H1 (cell line): ENCODE results near the gene NDUFB5. TPM values are rescaled to one million over a fixed set of nuclear protein-coding genes. Genes with fewer than 3 reads are reported as not detected.

Experiments
- CTCF ChIA-PET: fragments of 300-600 bp; sonication (Branson Sonifier 250); formaldehyde crosslinking; loops from one replicate; lab custom pipeline; 2021; ENCODE audit not compliant: partially characterized antibody; lab: Charles Lee
- POLR2A ChIA-PET: fragments of 300-600 bp; sonication (Branson Sonifier 250); formaldehyde crosslinking; loops from one replicate; lab custom pipeline; 2021; ENCODE audit warnings: inconsistent platforms; ENCODE audit not compliant: partially characterized antibody; lab: Charles Lee
- DNase-seq, 2 experiments: peaks; one replicate each; pipeline versions ENCODE4 v3.0.0 to v3.0.0-alpha.2; 2010 to 2022; ENCODE audit warnings: low spot score in 2 of 2, low read depth in 1 of 2, mixed read lengths in 1 of 2
- FAIRE-seq: peaks from 2 replicates; lab custom pipeline; 2011; peaks lifted over from hg19 to GRCh38; lab: Jason Lieb, UNC
- H2AFZ ChIP-seq: 2 replicates; pipeline ENCODE4 v1.8.1; 2012; ENCODE audit warnings: low read length, inconsistent platforms
- H2AK5ac ChIP-seq: 2 replicates; pipeline ENCODE4 v1.6.1; 2013; ENCODE audit warnings: low read depth, low read length
- H2BK120ac ChIP-seq: replicated peaks from 2 replicates; pipeline ENCODE3; 2013; ENCODE audit warnings: low read depth, low read length, inconsistent platforms
- H2BK12ac ChIP-seq: 2 replicates; pipeline ENCODE4 v1.6.1; 2013; ENCODE audit warnings: low read depth, low read length
- H2BK15ac ChIP-seq: 2 replicates; pipeline ENCODE4 v1.6.1; 2013; ENCODE audit warnings: low read length
- H2BK20ac ChIP-seq: 2 replicates; pipeline ENCODE4 v1.6.1; 2013; ENCODE audit warnings: low read length
- H2BK5ac ChIP-seq: 2 replicates; pipeline ENCODE4 v1.6.1; 2013; ENCODE audit warnings: low read depth, low read length
- H3K14ac ChIP-seq: 2 replicates; pipeline ENCODE4 v1.6.1; 2013; ENCODE audit warnings: inconsistent platforms; ENCODE audit not compliant: insufficient read length
- H3K18ac ChIP-seq: 2 replicates; pipeline ENCODE4 v1.6.1; 2013; ENCODE audit warnings: low read length; ENCODE audit errors: extremely low read depth
- H3K23ac ChIP-seq: 2 replicates; pipeline ENCODE4 v1.6.1; 2013; ENCODE audit warnings: inconsistent platforms; ENCODE audit not compliant: insufficient read length
- H3K23me2 ChIP-seq: 2 replicates; pipeline ENCODE4 v1.6.1; 2013; ENCODE audit warnings: low read depth, low read length
- H3K27ac ChIP-seq: 2 replicates; pipeline ENCODE4 v1.6.1; 2011; ENCODE audit warnings: low read depth, low read length, inconsistent platforms
- H3K27me3 ChIP-seq, 4 experiments: replicated peaks in 1 of 4; 1 replicate in 1 of 4; 2 replicates in 3 of 4; pipeline versions ENCODE4 v1.6.1 to v1.8.1; 2011 to 2013; ENCODE audit warnings: low read length in 3 of 4, mild to moderate bottlenecking in 3 of 4, inconsistent platforms in 2 of 4, mixed read lengths in 2 of 4, moderate library complexity in 1 of 4; ENCODE audit not compliant: control insufficient read depth in 3 of 4, insufficient read depth in 3 of 4; ENCODE audit errors: extremely low read depth in 1 of 4
- H3K36me3 ChIP-seq, 4 experiments: 2 replicates each; pipeline versions ENCODE4 v1.6.1 to v1.8.1; 2011 to 2013; ENCODE audit warnings: mild to moderate bottlenecking in 4 of 4, low read length in 3 of 4, moderate library complexity in 2 of 4, control low read depth in 1 of 4, inconsistent platforms in 1 of 4; ENCODE audit not compliant: insufficient read depth in 4 of 4, control insufficient read depth in 2 of 4
- H3K4ac ChIP-seq: replicated peaks from 2 replicates; pipeline ENCODE3; 2013; ENCODE audit warnings: low read length, low read depth, mixed read lengths, inconsistent platforms; ENCODE audit not compliant: insufficient read length
- H3K4me1 ChIP-seq, 4 experiments: replicated peaks in 1 of 4; 1 replicate in 1 of 4; 2 replicates in 3 of 4; pipeline versions ENCODE4 v1.6.1 to v1.8.1; 2011 to 2013; ENCODE audit warnings: low read length in 3 of 4, inconsistent platforms in 2 of 4, mixed read lengths in 1 of 4; ENCODE audit not compliant: insufficient read depth in 4 of 4, control insufficient read depth in 3 of 4
- H3K4me2 ChIP-seq, 2 experiments: 2 replicates each; pipeline versions ENCODE4 v1.6.1 to v1.8.1; 2011 to 2013; ENCODE audit warnings: low read depth in 2 of 2, low read length in 2 of 2, control low read depth in 1 of 2, inconsistent platforms in 1 of 2, mild to moderate bottlenecking in 1 of 2; ENCODE audit not compliant: insufficient read depth in 1 of 2
- H3K4me3 ChIP-seq, 4 experiments: fragments of 200-600, 300-600 bp in 1 of 4; sonication (generic), shearing (Covaris generic), sonication (Bioruptor Twin) in 1 of 4; 2 replicates each; pipeline versions ENCODE4 v1.5.1 to v1.8.1; 2011 to 2016; ENCODE audit warnings: low read length in 4 of 4, low read depth in 3 of 4, control low read depth in 2 of 4, inconsistent platforms in 2 of 4, mild to moderate bottlenecking in 2 of 4, mixed read lengths in 1 of 4, moderate library complexity in 1 of 4; ENCODE audit not compliant: insufficient read depth in 2 of 4; ENCODE audit errors: extremely low read depth in 1 of 4
- H3K56ac ChIP-seq: replicated peaks from 2 replicates; pipeline ENCODE3; 2013; ENCODE audit warnings: low read depth, mild to moderate bottlenecking, mixed read lengths, low read length, inconsistent platforms; ENCODE audit not compliant: insufficient read length
- H3K79me1 ChIP-seq: 2 replicates; pipeline ENCODE4 v1.6.1; 2013; ENCODE audit warnings: low read depth, low read length, control low read depth
- H3K79me2 ChIP-seq, 2 experiments: 2 replicates each; pipeline versions ENCODE4 v1.6.1 to v1.8.1; 2012 to 2013; ENCODE audit warnings: low read length in 2 of 2, mild to moderate bottlenecking in 2 of 2, inconsistent platforms in 1 of 2; ENCODE audit not compliant: insufficient read depth in 2 of 2, control insufficient read depth in 1 of 2
- H3K9ac ChIP-seq, 4 experiments: replicated peaks in 1 of 4; 1 replicate in 1 of 4; 2 replicates in 3 of 4; pipeline versions ENCODE4 v1.6.1 to v1.8.1; 2011 to 2013; ENCODE audit warnings: low read depth in 3 of 4, low read length in 3 of 4, control low read depth in 2 of 4, mild to moderate bottlenecking in 2 of 4, moderate library complexity in 2 of 4, inconsistent platforms in 1 of 4; ENCODE audit errors: extremely low read depth in 1 of 4
- H3K9me3 ChIP-seq, 2 experiments: 2 replicates each; pipeline versions ENCODE4 v1.6.1 to v1.8.1; 2012 to 2013; ENCODE audit warnings: mild to moderate bottlenecking in 2 of 2, moderate library complexity in 2 of 2, control low read depth in 1 of 2, inconsistent platforms in 1 of 2, low read depth in 1 of 2, low read length in 1 of 2, mixed read lengths in 1 of 2; ENCODE audit not compliant: insufficient read depth in 2 of 2
- H4K20me1 ChIP-seq, 2 experiments: replicated peaks in 1 of 2; 2 replicates each; pipeline versions ENCODE3 to v1.8.1; 2011 to 2013; ENCODE audit warnings: inconsistent platforms in 2 of 2, low read length in 2 of 2, mild to moderate bottlenecking in 1 of 2; ENCODE audit not compliant: insufficient read depth in 2 of 2, control insufficient read depth in 1 of 2
- H4K5ac ChIP-seq: 2 replicates; pipeline ENCODE4 v1.6.1; 2013; ENCODE audit warnings: low read length, low read depth, mixed read lengths, inconsistent platforms; ENCODE audit not compliant: insufficient read length
- H4K8ac ChIP-seq: 2 replicates; pipeline ENCODE4 v1.8.0; 2013; ENCODE audit warnings: mild to moderate bottlenecking, moderate library complexity, low read length, inconsistent platforms; ENCODE audit not compliant: insufficient read depth; ENCODE audit errors: extremely low read depth
- H4K91ac ChIP-seq: replicated peaks from 2 replicates; pipeline ENCODE3; 2013; ENCODE audit warnings: low read length, mixed read lengths, inconsistent platforms; ENCODE audit not compliant: insufficient read length
- CBX8 ChIP-seq: fragments of 300-800, 300-1000 bp; sonication (generic); IDR thresholded peaks from 2 replicates; pipeline ENCODE4 v1.7.1; 2016; ENCODE audit warnings: low read depth, low read length, borderline replicate concordance
- CEBPB ChIP-seq: IDR thresholded peaks from 2 replicates; pipeline ENCODE4 v1.6.1; 2012; ENCODE audit warnings: low read depth, low read length
- KDM1A ChIP-seq: fragments of 200-600, 300-600 bp; sonication (generic); IDR thresholded peaks from 2 replicates; pipeline ENCODE4 v1.7.1; 2016; ENCODE audit warnings: mild to moderate bottlenecking, low read length, borderline replicate concordance
- POU5F1 ChIP-seq: IDR thresholded peaks from 2 replicates; pipeline ENCODE4 v1.6.1; 2011; ENCODE audit warnings: low read depth, mild to moderate bottlenecking, low read length, moderate library complexity
- TAF7 ChIP-seq: optimal IDR thresholded peaks from 2 replicates; pipeline ENCODE3; 2011; ENCODE audit warnings: low read depth, mild to moderate bottlenecking, inconsistent platforms, low read length, moderate library complexity, borderline replicate concordance
- TCF12 ChIP-seq: IDR thresholded peaks from 2 replicates; pipeline ENCODE4 v1.6.1; 2011; ENCODE audit warnings: low read depth, mild to moderate bottlenecking, low read length
- TEAD4 ChIP-seq: IDR thresholded peaks from 2 replicates; pipeline ENCODE4 v1.6.1; 2012; ENCODE audit warnings: low read depth, low read length, inconsistent platforms, mixed read lengths
- WGBS, 2 experiments: shearing (Covaris generic) in 1 of 2; methylation state at CpG; one replicate each; pipeline versions ENCODE4 v1.1.6 to v1.1.7; 2013 to 2015; ENCODE audit warnings: low lambda C conversion rate in 2 of 2, mixed read lengths in 2 of 2, inconsistent platforms in 1 of 2, low coverage in 1 of 2, missing lambda C conversion rate in 1 of 2; ENCODE audit not compliant: insufficient replicate concordance in 2 of 2, insufficient coverage in 1 of 2, insufficient read length in 1 of 2; ENCODE audit errors: extremely low coverage in 1 of 2, missing lambda C conversion rate in 1 of 2; 5-methylcytosine and 5-hydroxymethylcytosine counted together
- polyA plus RNA-seq, 7 experiments: library from polyadenylated mRNA; depleted of rRNA in 3 of 7; stranded (reverse) in 5 of 7; unstranded in 2 of 7; fragments of >200 nt in 5 of 7; fragments of 200-250 nt in 2 of 7; gene quantifications; 1 replicate in 5 of 7; 2 replicates in 1 of 7; 4 replicates in 1 of 7; pipeline versions ENCODE4 v1.2.1 to v1.2.3, GENCODE V29; 2011 to 2013; ENCODE audit warnings: missing spikeins in 2 of 7, mixed read lengths in 2 of 7
- total RNA-seq: library from RNA; stranded (reverse); fragmentation: NEBNext Ultra II Directional; extraction: Animal tissue kit (Norgen Biotek cat#: 25700); gene quantifications from 2 replicates; pipeline ENCODE4 v1.2.1, GENCODE V29; 2021

NDUFB5 gene
- total and polyA plus RNA-seq, 2 of the 8 experiments (the other 6 are each of a cell fraction or from before 2014, with no cell fraction given): 46.1 to 85.8 TPM

DNA sequence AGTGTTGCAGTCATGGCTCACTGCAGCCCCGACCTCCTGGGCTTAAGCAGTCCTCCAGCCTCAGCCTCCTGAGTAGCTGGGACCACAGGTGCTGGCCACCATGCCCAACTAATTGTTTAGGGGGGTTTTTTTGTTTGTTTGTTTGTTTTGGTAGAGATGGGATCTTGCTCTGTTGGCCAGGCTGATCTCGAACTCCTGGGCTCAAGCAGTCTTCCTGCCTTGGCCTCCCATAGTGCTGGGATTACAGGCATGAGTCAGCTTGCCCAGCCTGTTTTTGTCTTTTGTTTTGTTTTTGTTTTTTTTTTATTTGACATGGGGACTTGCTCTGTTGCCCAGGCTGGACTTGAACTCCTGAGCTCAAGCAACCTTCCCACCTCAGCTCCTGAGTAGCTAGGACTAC is 17.4 kb downstream of the NDUFB5 start:
- H2AFZ ChIP-seq: no peak overlapping the region
- no peak overlapping the region for H3K27ac ChIP-seq
- H3K9ac ChIP-seq: no peak overlapping the region
- ChIA-PET CTCF (interaction anchor here (0.6 kb wide), 1 partner anchor 949 kb away, joined by 3 read pairs; no protein-coding TSS in a partner anchor), POLR2A (no interaction called here)
- H2AK5ac ChIP-seq: no peak overlapping the region
- WGBS, 2 experiments: 89% methylated on average over 2 of the region's 2 CpGs; no CpG with 5 or more reads in 1 of the 2 experiments
- H3K56ac ChIP-seq: no peak overlapping the region
- 0 out of 4 replicates have a peak, but pooled peaks cover 0 to 3% of the 10 kb centered on the region in 2 experiments for H3K79me2 ChIP-seq
- no peak overlapping the region for H2BK12ac ChIP-seq
- no peak for FAIRE-seq
- H3K4me2 ChIP-seq: no peak overlapping the region
- H3K23ac ChIP-seq: no peak overlapping the region
- no peak overlapping the region for H3K4ac ChIP-seq
- H3K79me1 ChIP-seq: no peaks in the 10 kb centered on the region
- H2BK15ac ChIP-seq: no peak overlapping the region
- H4K8ac ChIP-seq: no peak overlapping the region
- H3K36me3 ChIP-seq: peaks cover 2 to 53% (median 16%) of the 10 kb centered on the region in 4 experiments; a peak in 6 of 8 replicates
- H3K14ac ChIP-seq: no peak overlapping the region
- H4K20me1 ChIP-seq: no peaks in the 10 kb centered on the region
- DNase-seq: no peak
- H3K27me3 ChIP-seq: no peaks in the 10 kb centered on the region
- no peaks in the 10 kb centered on the region for H3K4me1 ChIP-seq
- no peaks in the 10 kb centered on the region for H3K9me3 ChIP-seq
- H3K23me2 ChIP-seq: no peaks in the 10 kb centered on the region; the same call in 1 of the 2 replicates
- H2BK5ac ChIP-seq: no peak overlapping the region
- no peak overlapping the region for H4K91ac ChIP-seq
- no peak overlapping the region for H2BK20ac ChIP-seq
- no peak overlapping the region for H3K18ac ChIP-seq
- no peak overlapping the region for H4K5ac ChIP-seq
- H3K4me3 ChIP-seq: no peak overlapping the region
- H2BK120ac ChIP-seq: no peak overlapping the region
- no peak for TF ChIP-seq TAF7
- TF ChIP-seq KDM1A: no peak
- TF ChIP-seq CBX8: no peak
- TF ChIP-seq CEBPB: no peak
- no peak for TF ChIP-seq TCF12
- TF ChIP-seq TEAD4: no peak
- TF ChIP-seq POU5F1: no peak
